ENCODE results near the gene MAP1B. TPM values are rescaled to one million over a fixed set of nuclear protein-coding genes. Genes with fewer than 3 reads are reported as not detected.
"Not testable (repeated sequence)": the region's sequence is repeated elsewhere in the genome, so short reads cannot be mapped to it uniquely, and the experiment has no call there.

Gene MAP1B
- total RNA-seq, 1 donor from 2014 or later: 58.6 TPM

DNA sequence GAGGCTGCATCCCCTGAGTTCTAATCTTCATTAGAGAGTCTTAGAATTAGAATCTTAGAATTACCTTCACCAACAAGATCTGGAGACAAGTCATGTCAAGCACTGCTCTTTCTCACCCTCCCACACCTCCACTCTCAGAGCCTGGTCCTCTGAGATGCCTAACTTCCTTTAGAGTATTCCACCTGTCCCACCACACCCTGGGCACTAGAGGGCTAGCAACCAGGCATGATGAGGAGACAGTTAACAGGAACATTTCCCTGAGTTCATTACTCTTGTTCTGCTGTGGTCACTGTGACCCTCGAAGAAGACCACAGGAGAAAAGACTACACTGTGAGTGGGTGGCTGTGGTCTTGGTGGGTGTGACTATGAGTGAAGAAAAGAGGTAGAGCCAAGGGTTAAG lies 25.2 kb upstream of the MAP1B start:
- H3K4me3 Mint-ChIP-seq (ENCODE audit: low read depth): no peak overlapping the region
- peaks cover 16% of the 10 kb centered on the region for H3K27me3 Mint-ChIP-seq
- no peak for DNase-seq (ENCODE audit: low spot score, unreplicated experiment)
- TF ChIP-seq, protein P1, sequence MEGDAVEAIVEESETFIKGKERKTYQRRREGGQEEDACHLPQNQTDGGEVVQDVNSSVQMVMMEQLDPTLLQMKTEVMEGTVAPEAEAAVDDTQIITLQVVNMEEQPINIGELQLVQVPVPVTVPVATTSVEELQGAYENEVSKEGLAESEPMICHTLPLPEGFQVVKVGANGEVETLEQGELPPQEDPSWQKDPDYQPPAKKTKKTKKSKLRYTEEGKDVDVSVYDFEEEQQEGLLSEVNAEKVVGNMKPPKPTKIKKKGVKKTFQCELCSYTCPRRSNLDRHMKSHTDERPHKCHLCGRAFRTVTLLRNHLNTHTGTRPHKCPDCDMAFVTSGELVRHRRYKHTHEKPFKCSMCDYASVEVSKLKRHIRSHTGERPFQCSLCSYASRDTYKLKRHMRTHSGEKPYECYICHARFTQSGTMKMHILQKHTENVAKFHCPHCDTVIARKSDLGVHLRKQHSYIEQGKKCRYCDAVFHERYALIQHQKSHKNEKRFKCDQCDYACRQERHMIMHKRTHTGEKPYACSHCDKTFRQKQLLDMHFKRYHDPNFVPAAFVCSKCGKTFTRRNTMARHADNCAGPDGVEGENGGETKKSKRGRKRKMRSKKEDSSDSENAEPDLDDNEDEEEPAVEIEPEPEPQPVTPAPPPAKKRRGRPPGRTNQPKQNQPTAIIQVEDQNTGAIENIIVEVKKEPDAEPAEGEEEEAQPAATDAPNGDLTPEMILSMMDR (IDR thresholded peaks at IDR 0.05; ENCODE audit: unreplicated experiment): peak; percentile 19
- peaks cover 2% of the 10 kb centered on the region for H3K4me1 Mint-ChIP-seq (ENCODE audit: low read depth)
- H3K36me3 Mint-ChIP-seq (ENCODE audit: insufficient read depth): no peaks in the 10 kb centered on the region
- no peak overlapping the region for H3K27ac Mint-ChIP-seq
- H3K9me3 Mint-ChIP-seq (ENCODE audit: low read depth): no peaks in the 10 kb centered on the region

DNA sequence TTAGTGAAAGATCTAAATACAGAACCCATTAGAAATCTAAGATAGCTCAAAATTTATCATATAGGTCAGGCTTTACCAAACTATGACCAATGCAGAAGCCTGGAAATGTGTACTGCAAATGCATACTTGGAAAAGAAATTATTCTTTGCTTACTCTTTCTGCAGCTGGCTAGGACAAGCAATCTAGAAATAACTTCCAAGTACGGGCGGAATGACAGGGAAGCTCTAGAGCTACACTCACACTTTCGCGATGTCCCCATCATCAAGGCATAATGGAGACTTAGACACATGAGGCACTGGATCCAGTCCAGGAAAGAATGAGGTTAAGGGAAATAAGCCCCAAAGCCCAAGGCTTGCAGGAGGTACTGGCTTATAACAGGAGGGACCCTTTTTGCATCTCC lies 22.4 kb upstream of the MAP1B start:
- TF ChIP-seq, protein P1 (IDR thresholded peaks at IDR 0.05; ENCODE audit: unreplicated experiment): no peak
- H3K9me3 Mint-ChIP-seq (ENCODE audit: low read depth): no peaks in the 10 kb centered on the region
- H3K4me1 Mint-ChIP-seq (ENCODE audit: low read depth): no peaks in the 10 kb centered on the region
- H3K36me3 Mint-ChIP-seq (ENCODE audit: insufficient read depth): no peaks in the 10 kb centered on the region
- peaks cover 4% of the 10 kb centered on the region for H3K27me3 Mint-ChIP-seq
- no peak overlapping the region for H3K4me3 Mint-ChIP-seq (ENCODE audit: low read depth)
- no peak overlapping the region for H3K27ac Mint-ChIP-seq
- no peak for DNase-seq (ENCODE audit: low spot score, unreplicated experiment)

DNA sequence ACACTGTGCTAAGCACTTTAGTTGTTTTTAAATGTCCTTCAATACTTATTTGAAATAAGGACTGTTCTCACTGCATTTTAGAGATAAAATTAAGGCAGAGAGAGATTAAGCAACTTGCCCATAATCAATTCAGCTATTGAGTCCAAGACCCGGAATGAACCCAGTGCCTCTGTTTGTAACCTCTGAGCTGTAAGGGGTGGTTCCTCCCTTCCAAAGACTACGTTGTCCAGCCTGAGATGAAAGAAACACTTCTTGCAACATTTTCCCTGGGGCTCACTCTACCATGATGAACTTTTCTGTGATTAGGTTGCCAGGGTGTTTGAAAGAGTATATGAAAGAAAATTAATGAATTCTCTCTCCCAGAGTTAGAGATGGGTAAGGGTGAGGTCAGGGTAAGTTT lies 22.0 kb upstream of the MAP1B start:
- no peaks in the 10 kb centered on the region for H3K9me3 Mint-ChIP-seq (ENCODE audit: low read depth)
- H3K4me3 Mint-ChIP-seq (ENCODE audit: low read depth): no peak overlapping the region
- H3K36me3 Mint-ChIP-seq (ENCODE audit: insufficient read depth): no peaks in the 10 kb centered on the region
- no peak overlapping the region for H3K27ac Mint-ChIP-seq
- no peaks in the 10 kb centered on the region for H3K4me1 Mint-ChIP-seq (ENCODE audit: low read depth)
- TF ChIP-seq, protein P1 (IDR thresholded peaks at IDR 0.05; ENCODE audit: unreplicated experiment): no peak
- H3K27me3 Mint-ChIP-seq: peaks cover 4% of the 10 kb centered on the region
- DNase-seq (ENCODE audit: low spot score, unreplicated experiment): no peak

DNA sequence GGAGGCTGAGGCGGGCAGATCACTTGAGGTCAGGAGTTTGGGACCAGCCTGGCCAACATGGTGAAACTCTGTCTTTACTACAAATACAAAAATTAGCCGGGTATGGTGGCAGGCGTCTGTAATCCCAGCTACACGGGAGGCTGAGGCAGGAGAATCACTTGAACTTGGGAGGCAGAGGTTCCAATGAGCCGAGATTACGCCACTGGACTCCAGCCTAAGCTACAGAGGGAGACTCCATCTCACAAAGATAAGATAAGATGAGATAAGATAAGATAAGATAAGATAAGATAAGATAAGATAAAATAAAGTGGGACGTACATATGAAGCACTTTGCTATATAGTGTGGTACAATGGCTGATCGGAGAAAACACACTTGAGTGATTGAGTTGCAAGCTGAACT lies 17.6 kb upstream of the MAP1B start:
- not testable (repeated sequence) for H3K27ac Mint-ChIP-seq; H3K4me1 Mint-ChIP-seq (ENCODE audit: low read depth); H3K4me3 Mint-ChIP-seq (ENCODE audit: low read depth); H3K36me3 Mint-ChIP-seq (ENCODE audit: insufficient read depth); H3K9me3 Mint-ChIP-seq (ENCODE audit: low read depth); H3K27me3 Mint-ChIP-seq; DNase-seq (ENCODE audit: low spot score, unreplicated experiment)

DNA sequence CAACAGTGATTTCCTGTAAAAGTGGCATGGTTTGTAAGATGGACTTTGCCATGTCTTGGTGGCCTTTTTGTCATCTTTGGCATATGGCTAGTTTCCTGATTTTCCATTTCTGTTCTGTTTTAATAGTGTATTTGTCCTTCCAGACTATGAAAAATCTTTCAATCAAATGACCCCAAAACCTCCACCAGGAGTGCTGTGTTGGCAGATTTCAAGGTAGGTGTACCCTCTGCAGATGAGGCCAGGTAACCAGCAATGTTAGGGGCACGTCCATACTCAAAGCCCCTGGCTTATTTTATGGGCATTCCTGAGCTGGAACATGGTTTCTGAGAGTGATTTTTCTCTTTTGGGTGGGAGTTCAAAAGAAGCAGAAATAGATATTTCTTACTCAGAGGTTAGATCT lies 15.2 kb upstream of the MAP1B start:
- peaks cover 3% of the 10 kb centered on the region for H3K27me3 Mint-ChIP-seq
- H3K4me1 Mint-ChIP-seq (ENCODE audit: low read depth): no peaks in the 10 kb centered on the region
- no peak overlapping the region for H3K4me3 Mint-ChIP-seq (ENCODE audit: low read depth)

DNA sequence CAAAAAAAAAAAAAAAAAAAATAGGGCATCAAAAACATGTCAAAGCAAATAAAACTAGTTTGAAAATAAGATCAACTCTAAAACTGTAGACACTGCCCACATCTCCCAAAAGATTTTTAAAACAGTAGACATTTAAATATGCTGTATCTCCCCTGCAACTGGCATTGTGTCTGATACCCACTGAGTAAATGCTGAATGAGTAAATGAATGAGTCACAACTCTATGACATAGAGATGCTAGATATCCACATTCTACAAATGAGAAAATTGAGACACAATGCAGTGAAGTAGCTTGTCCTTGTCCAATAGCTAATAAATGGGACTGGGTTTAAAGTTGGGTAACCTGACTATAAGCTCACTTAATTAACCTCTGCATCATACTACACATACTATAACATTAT lies 14.1 kb upstream of the MAP1B start:
- no peaks in the 10 kb centered on the region for H3K9me3 Mint-ChIP-seq (ENCODE audit: low read depth)
- TF ChIP-seq, protein P1 (IDR thresholded peaks at IDR 0.05; ENCODE audit: unreplicated experiment): no peak
- H3K4me3 Mint-ChIP-seq (ENCODE audit: low read depth): no peak overlapping the region
- DNase-seq (ENCODE audit: low spot score, unreplicated experiment): no peak
- H3K27me3 Mint-ChIP-seq: peaks cover 3% of the 10 kb centered on the region
- no peaks in the 10 kb centered on the region for H3K4me1 Mint-ChIP-seq (ENCODE audit: low read depth)
- H3K27ac Mint-ChIP-seq: no peak overlapping the region
- H3K36me3 Mint-ChIP-seq (ENCODE audit: insufficient read depth): no peaks in the 10 kb centered on the region

More for the DNA sequence above, 15.2 kb upstream of the MAP1B start:
- no peak overlapping the region for H3K27ac Mint-ChIP-seq
- no peak for DNase-seq (ENCODE audit: low spot score, unreplicated experiment)
- TF ChIP-seq, protein P1 (IDR thresholded peaks at IDR 0.05; ENCODE audit: unreplicated experiment): no peak
- H3K36me3 Mint-ChIP-seq (ENCODE audit: insufficient read depth): no peaks in the 10 kb centered on the region
- H3K9me3 Mint-ChIP-seq (ENCODE audit: low read depth): no peaks in the 10 kb centered on the region

Measured in progenitor cell of endocrine pancreas (in vitro differentiated cells).